Suprapubic skin (tissue), 3 donors: Measurements from ENCODE around the gene MYO5B.

Source experiments
- EP300 ChIP-seq: sonication (generic); formaldehyde crosslinking; IDR thresholded peaks from one replicate; pipeline ENCODE4 v1.6.1; 2017; ENCODE audit warnings: antibody characterized with exemption
- POLR2A ChIP-seq, 2 donors: fragments of 450-650 bp; IDR thresholded peaks; one replicate each; pipeline ENCODE4 v1.6.1; 2017; ENCODE audit warnings: antibody characterized with exemption in 2 of 2, mild to moderate bottlenecking in 2 of 2, moderate library complexity in 2 of 2
- TF ChIP-seq, protein P1 (sequence below), 2 donors: fragments of 200-600 bp in 1 of 2; fragments of 450-650 bp in 1 of 2; sonication (generic) in 1 of 2; IDR thresholded peaks; one replicate each; pipeline ENCODE4 v1.5.1; 2016 to 2019; ENCODE audit warnings: antibody characterized with exemption in 2 of 2, mild to moderate bottlenecking in 1 of 2, moderate library complexity in 1 of 2

DNA sequence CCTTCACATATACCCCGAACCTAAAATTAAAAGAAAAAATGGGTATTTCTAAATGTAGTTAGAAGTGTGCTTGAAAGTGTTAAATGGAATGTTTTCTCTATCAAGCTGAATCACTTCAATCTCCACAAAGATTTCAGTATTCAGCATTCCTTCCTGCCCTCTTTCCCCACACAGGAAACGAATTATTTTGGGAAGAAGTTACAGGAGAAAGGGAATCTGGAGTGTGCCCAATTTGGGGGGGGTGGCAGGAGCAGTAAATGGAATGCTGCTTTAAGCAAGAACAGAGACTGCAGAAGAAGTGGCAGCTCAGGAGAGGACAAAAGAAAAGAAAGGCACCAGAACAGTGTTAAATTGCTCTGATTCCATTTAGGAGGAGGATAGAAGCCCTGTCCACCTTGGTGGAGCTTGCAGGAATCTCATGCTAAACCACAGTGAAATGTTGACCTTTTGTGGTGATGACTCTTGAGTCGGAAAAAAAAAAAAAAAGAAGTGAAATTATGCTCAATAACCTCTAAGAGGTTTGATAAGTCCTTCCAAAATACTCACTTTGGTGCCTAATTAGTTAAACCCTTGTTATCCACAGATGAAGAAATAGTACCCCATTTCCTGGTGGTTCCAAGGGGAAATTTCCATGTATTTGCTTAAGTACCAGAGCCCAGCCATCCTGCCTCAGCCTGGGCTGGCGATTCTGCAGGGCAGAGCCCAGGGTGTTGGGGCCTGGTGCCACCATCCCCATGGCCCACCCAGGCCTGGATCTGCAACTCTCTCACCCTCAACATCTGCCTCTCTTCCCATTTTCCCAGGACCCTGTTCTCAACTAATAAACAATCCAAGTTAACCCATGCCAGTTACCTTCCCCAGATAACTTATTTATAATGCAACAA lies 56.5 kb downstream of the MYO5B start:
- TF ChIP-seq, protein P1, sequence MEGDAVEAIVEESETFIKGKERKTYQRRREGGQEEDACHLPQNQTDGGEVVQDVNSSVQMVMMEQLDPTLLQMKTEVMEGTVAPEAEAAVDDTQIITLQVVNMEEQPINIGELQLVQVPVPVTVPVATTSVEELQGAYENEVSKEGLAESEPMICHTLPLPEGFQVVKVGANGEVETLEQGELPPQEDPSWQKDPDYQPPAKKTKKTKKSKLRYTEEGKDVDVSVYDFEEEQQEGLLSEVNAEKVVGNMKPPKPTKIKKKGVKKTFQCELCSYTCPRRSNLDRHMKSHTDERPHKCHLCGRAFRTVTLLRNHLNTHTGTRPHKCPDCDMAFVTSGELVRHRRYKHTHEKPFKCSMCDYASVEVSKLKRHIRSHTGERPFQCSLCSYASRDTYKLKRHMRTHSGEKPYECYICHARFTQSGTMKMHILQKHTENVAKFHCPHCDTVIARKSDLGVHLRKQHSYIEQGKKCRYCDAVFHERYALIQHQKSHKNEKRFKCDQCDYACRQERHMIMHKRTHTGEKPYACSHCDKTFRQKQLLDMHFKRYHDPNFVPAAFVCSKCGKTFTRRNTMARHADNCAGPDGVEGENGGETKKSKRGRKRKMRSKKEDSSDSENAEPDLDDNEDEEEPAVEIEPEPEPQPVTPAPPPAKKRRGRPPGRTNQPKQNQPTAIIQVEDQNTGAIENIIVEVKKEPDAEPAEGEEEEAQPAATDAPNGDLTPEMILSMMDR (IDR thresholded peaks at IDR 0.05), result no peak
- no peak for TF ChIP-seq EP300
- TF ChIP-seq POLR2A (IDR thresholded peaks at IDR 0.05), result no peak
